ENCODE measurements around the gene RTN4RL2. TPM values are rescaled to one million over a fixed set of nuclear protein-coding genes. Genes with fewer than 3 reads are reported as not detected.

RTN4RL2 gene
- total and polyA plus RNA-seq, 10 of the 15 experiments (the other 5 are each of a cell fraction or from before 2014, with no cell fraction given), result 0.14 to 1.1 (median 0.52) TPM; not detected in 4

- TF ChIP-seq NFXL1 (IDR thresholded peaks at IDR 0.05; ENCODE audit: borderline replicate concordance) (no peak), MEF2A (IDR thresholded peaks at IDR 0.05; ENCODE audit: insufficient read depth, low read depth, low read length) (no peak), CBX5 (IDR thresholded peaks at IDR 0.05; ENCODE audit: low read depth) (no peak), ETV6 (conservative IDR thresholded peaks at IDR 0.05 in 1 of 2, IDR thresholded peaks at IDR 0.05 in 1 of 2; ENCODE audit: borderline replicate concordance in 1 of 2, low read depth in 1 of 2) (no peak), SMAD1 (IDR thresholded peaks at IDR 0.05; ENCODE audit: low read depth, partially characterized antibody) (no peak), RBBP5 (conservative IDR thresholded peaks at IDR 0.05) (no peak), TCF12 (IDR thresholded peaks at IDR 0.05; ENCODE audit: low read depth, low read length) (no peak)
Observed at GRCh38 chr11:57477507-57478189, 17.3 kb downstream of the RTN4RL2 start (continued).

- H3K27ac ChIP-seq (ENCODE audit: control insufficient read depth, insufficient read depth), result no peak overlapping the region
- intact Hi-C loops (cut with micrococcal nuclease; ENCODE audit: unreplicated experiment) (loop anchor here (5.0 kb wide), 1 partner anchor 52 kb away; the partner anchor contains the start of gene SLC43A3), in situ Hi-C loops (cut with MboI) (loop anchor here (25.0 kb wide), 1 partner anchor 642 kb away; no protein-coding TSS in a partner anchor)
- H3K79me2 ChIP-seq (ENCODE audit: control insufficient read depth, insufficient read depth, low read length), result no peaks in the 10 kb centered on the region
- no peak overlapping the region for H3K4me2 ChIP-seq (ENCODE audit: control insufficient read depth, insufficient read depth)
- RAD21 ChIA-PET (ENCODE audit: unreplicated experiment), result interaction anchor here (0.6 kb wide), 1 partner anchor 37 kb away, joined by 3 read pairs; no protein-coding TSS in a partner anchor
- no peak for ATAC-seq
- POLR2A ChIA-PET, result interaction anchor here (0.6 kb wide), 1 partner anchor 263 kb away, joined by 3 read pairs; no protein-coding TSS in a partner anchor
- no peak overlapping the region for H2AFZ ChIP-seq (ENCODE audit: control insufficient read depth, low read depth, low read length)
- H3K36me3 ChIP-seq (ENCODE audit: control insufficient read depth in 2 of 2, insufficient read depth in 2 of 2, low read length in 1 of 2), result no peaks in the 10 kb centered on the region
- H3K4me1 ChIP-seq (ENCODE audit: control insufficient read depth, insufficient read depth, low read length), result peaks cover 26% of the 10 kb centered on the region
- SMC1A ChIA-PET (ENCODE audit: uncharacterized antibody, unreplicated experiment), result interaction anchor here (0.9 to 7.9 kb wide), 5 partner anchors 15 to 134 kb away, joined by 3 to 95 read pairs (median 4); no protein-coding TSS in a partner anchor
- no peaks in the 10 kb centered on the region for H3K27me3 ChIP-seq (replicated peaks in 1 of 2; ENCODE audit: control insufficient read depth in 2 of 2, insufficient read depth in 2 of 2, low read length in 1 of 2)
- H3K9ac ChIP-seq (ENCODE audit: control insufficient read depth, insufficient read depth, low read length), result no peak overlapping the region
- TF ChIP-seq BHLHE40 (IDR thresholded peaks at IDR 0.05; ENCODE audit: borderline replicate concordance in 1 of 2, low read depth in 2 of 2, low read length in 1 of 2) (peak; percentile 64 to 76), CBFB (IDR thresholded peaks at IDR 0.05; ENCODE audit: low read depth) (no peak)
- no peak for DNase-seq (ENCODE audit: low read depth, low spot score)
- CTCF ChIA-PET, result interaction anchor here (1.2 to 9.4 kb wide), 8 partner anchors 14 to 169 kb away, joined by 5 to 321 read pairs (median 22); partner anchors contain the start of genes RTN4RL2, SLC43A1 and TIMM10
- no peak overlapping the region for H3K4me3 ChIP-seq
- H3K9me3 ChIP-seq (replicated peaks; ENCODE audit: control insufficient read depth, insufficient read depth, low read length), result no peaks in the 10 kb centered on the region
- H4K20me1 ChIP-seq (ENCODE audit: control insufficient read depth, insufficient read depth), result no peaks in the 10 kb centered on the region
- no TSS peak for BruUV-seq (replicated peaks)
- no peak for FAIRE-seq
- 22% methylated on average over 11 of the region's 11 CpGs for WGBS (ENCODE audit: insufficient coverage, insufficient replicate concordance, low lambda C conversion rate, missing lambda C conversion rate)
Observed at GRCh38 chr11:57479021-57479663, 18.8 kb downstream of the RTN4RL2 start.

Data from GM12878 (cell line).